HepG2 (cell line): ENCODE data around the gene CSF3R. TPM values are rescaled to one million over a fixed set of nuclear protein-coding genes. Genes with fewer than 3 reads are reported as not detected.
A peak's percentile ranks its signal among the peaks of the same experiment; 100 is the strongest.

Experiments
- DBP ChIP-seq: sonication (generic); formaldehyde crosslinking; IDR thresholded peaks from 2 replicates; pipeline ENCODE4 v1.4.0; 2020; ENCODE audit warnings: missing genetic modification reagents; ENCODE audit errors: not compliant biosample characterization
- HCFC1 ChIP-seq: fragments of 150-350 bp; IDR thresholded peaks from 2 replicates; pipeline ENCODE4 v1.6.1; 2014; ENCODE audit warnings: low read depth, low read length
- MNT ChIP-seq: fragments of 450-650 bp; IDR thresholded peaks from 2 replicates; pipeline ENCODE4 v1.6.1; 2016
- NFE2 ChIP-seq: sonication (generic); formaldehyde crosslinking; IDR thresholded peaks from 2 replicates; pipeline ENCODE4 v1.4.0; 2020; ENCODE audit warnings: missing genetic modification reagents
- PBX3 ChIP-seq: sonication (generic); formaldehyde crosslinking; IDR thresholded peaks from 2 replicates; pipeline ENCODE4 v1.8.1; 2023; ENCODE audit warnings: missing genetic modification reagents, inconsistent platforms, borderline replicate concordance
- POLR2AphosphoS5 ChIP-seq: IDR thresholded peaks from 2 replicates; pipeline ENCODE4 v1.6.1; 2012; ENCODE audit warnings: low read depth, low read length
- REL ChIP-seq: sonication (generic); formaldehyde crosslinking; conservative IDR thresholded peaks from 2 replicates; pipeline ENCODE4 v1.8.0; 2022; ENCODE audit warnings: mild to moderate bottlenecking, missing genetic modification reagents, moderate library complexity
- SRF ChIP-seq: IDR thresholded peaks from 2 replicates; pipeline ENCODE4 v1.6.1; 2011; ENCODE audit warnings: mild to moderate bottlenecking, low read depth, low read length, moderate library complexity
- TEAD3 ChIP-seq: optimal IDR thresholded peaks from 2 replicates; pipeline ENCODE3; 2016; ENCODE audit warnings: borderline replicate concordance
- TEF ChIP-seq: sonication (generic); formaldehyde crosslinking; IDR thresholded peaks from 2 replicates; pipeline ENCODE4 v1.5.0; 2020; ENCODE audit warnings: missing genetic modification reagents
- TOPORS ChIP-seq: sonication (generic); formaldehyde crosslinking; IDR thresholded peaks from 2 replicates; pipeline ENCODE4 v1.8.0; 2023; ENCODE audit warnings: mild to moderate bottlenecking, missing genetic modification reagents
- ZBTB7A ChIP-seq: sonication (generic); formaldehyde crosslinking; IDR thresholded peaks from 2 replicates; pipeline ENCODE4 v1.8.0; 2022; ENCODE audit warnings: mild to moderate bottlenecking, missing genetic modification reagents
- ZNF3 ChIP-seq: IDR thresholded peaks from 2 replicates; pipeline ENCODE4 v1.7.0; 2017; ENCODE audit warnings: inconsistent platforms
- ZNF331 ChIP-seq: sonication (generic); formaldehyde crosslinking; IDR thresholded peaks from 2 replicates; pipeline ENCODE4 v1.4.0; 2020; ENCODE audit warnings: missing genetic modification reagents
- ZNF570 ChIP-seq: sonication (generic); formaldehyde crosslinking; IDR thresholded peaks from 2 replicates; pipeline ENCODE4 v1.4.0; 2020; ENCODE audit warnings: mild to moderate bottlenecking, missing genetic modification reagents, borderline replicate concordance
- ZNF761 ChIP-seq: sonication (generic); formaldehyde crosslinking; conservative IDR thresholded peaks from 2 replicates; pipeline ENCODE4 v1.4.0; 2020; ENCODE audit warnings: mild to moderate bottlenecking, missing genetic modification reagents
- ZNF781 ChIP-seq: sonication (generic); formaldehyde crosslinking; IDR thresholded peaks from 2 replicates; pipeline ENCODE4 v1.5.1; 2020; ENCODE audit warnings: borderline replicate concordance, mild to moderate bottlenecking, missing genetic modification reagents; ENCODE audit errors: not compliant biosample characterization
- ZNF800 ChIP-seq: sonication (generic); formaldehyde crosslinking; IDR thresholded peaks from 2 replicates; pipeline ENCODE4 v1.4.0; 2020; ENCODE audit warnings: missing genetic modification reagents
- ZNF816 ChIP-seq: sonication (generic); formaldehyde crosslinking; IDR thresholded peaks from 2 replicates; pipeline ENCODE4 v1.8.0; 2022; ENCODE audit warnings: missing genetic modification reagents, mild to moderate bottlenecking, borderline replicate concordance
- ZNF891 ChIP-seq: sonication (generic); formaldehyde crosslinking; IDR thresholded peaks from 2 replicates; pipeline ENCODE4 v1.5.0; 2020; ENCODE audit warnings: mild to moderate bottlenecking, missing genetic modification reagents
- polyA plus RNA-seq, 8 experiments: library from polyadenylated mRNA; depleted of rRNA in 3 of 8; stranded (reverse) in 7 of 8; unstranded in 1 of 8; fragments of >200 nt; fragmentation: Illumina TruSeq in 4 of 8; extraction: Trizol in 4 of 8; gene quantifications; 2 replicates each; pipeline versions ENCODE4 v1.2.1 to v1.2.3, GENCODE V29; 2011 to 2016; ENCODE audit warnings: low read depth in 4 of 8, missing spikeins in 1 of 8, mixed read lengths in 1 of 8; ENCODE audit not compliant: insufficient read depth in 1 of 8
- total RNA-seq, 5 experiments: library from RNA; depleted of rRNA; stranded (reverse); fragments of >200 nt; fragmentation: Illumina TruSeq; extraction: Trizol; gene quantifications; 2 replicates each; pipeline ENCODE4 v1.2.3, GENCODE V29; 2016; ENCODE audit warnings: low read depth in 1 of 5

Gene CSF3R
- total and polyA plus RNA-seq, 2 of the 13 experiments (the other 11 are each of a cell fraction or from before 2014, with no cell fraction given), result 11.9 to 28.8 TPM

- peak; percentile 79 for TF ChIP-seq PBX3 (CRISPR knock-in tag)
- TF ChIP-seq REL (CRISPR knock-in tag), result peak; percentile 69; the same call in 1 of the 2 replicates
- no peak for TF ChIP-seq MNT
- peak; percentile 97 for TF ChIP-seq ZNF781 (CRISPR knock-in tag)
- no peak for TF ChIP-seq ZNF570
- TF ChIP-seq POLR2AphosphoS5, result peak; percentile 54
- TF ChIP-seq TOPORS, result no peak
- TF ChIP-seq HCFC1, result peak; percentile 41; the same call in 1 of the 2 replicates
- no peak for TF ChIP-seq ZNF3 (CRISPR knock-in tag)
- peak; percentile 18 for TF ChIP-seq TEAD3 (CRISPR knock-in tag)
- TF ChIP-seq ZNF891, result no peak; the same call in 1 of the 2 replicates
- 0 out of 2 replicates have a peak, but pooled peaks have one; percentile 45 for TF ChIP-seq ZNF331 (CRISPR knock-in tag)
- no peak for TF ChIP-seq SRF
- 0 out of 2 replicates have a peak, but pooled peaks have one; percentile 58 for TF ChIP-seq TEF (CRISPR knock-in tag)
- no peak for TF ChIP-seq ZBTB7A (CRISPR knock-in tag)
- TF ChIP-seq NFE2 (CRISPR knock-in tag), result no peak
- no peak for TF ChIP-seq ZNF761 (CRISPR knock-in tag)
- TF ChIP-seq ZNF816 (CRISPR knock-in tag), result no peak
- TF ChIP-seq DBP (CRISPR knock-in tag), result no peak
- TF ChIP-seq ZNF800, result 0 out of 2 replicates have a peak, but pooled peaks have one; percentile 23
Observed at GRCh38 chr1:36450270-36450918, 32.3 kb downstream of the CSF3R start, which contains the start of gene OSCP1 (continued).
